Measurements from ENCODE around the gene SLC9A8. TPM values are rescaled to one million over a fixed set of nuclear protein-coding genes. Genes with fewer than 3 reads are reported as not detected.

The SLC9A8 gene
- total RNA-seq, 1 donor from 2014 or later, result 4.1 TPM

DNA sequence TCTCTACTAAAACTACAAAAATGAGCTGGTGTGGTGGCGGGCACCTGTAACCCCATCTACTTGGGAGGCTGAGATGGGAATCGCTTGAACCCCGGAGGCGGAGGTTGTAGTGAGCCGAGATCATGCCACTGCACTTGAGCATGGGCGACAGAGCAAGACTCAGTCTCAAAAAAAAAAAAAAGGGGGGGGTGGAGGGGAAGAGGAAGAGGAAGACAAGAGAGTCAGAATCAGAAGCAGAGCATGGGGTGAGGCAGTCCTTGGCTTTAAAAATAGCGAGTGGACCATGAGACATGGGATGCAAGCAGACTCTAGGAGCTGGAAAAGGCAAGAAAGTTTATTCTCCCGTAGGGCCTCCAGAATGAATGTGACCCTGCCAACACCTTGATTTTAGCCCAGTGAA lies 3.9 kb upstream of the SLC9A8 start:
- H3K4me1 Mint-ChIP-seq, result peaks cover 20% of the 10 kb centered on the region
- no peaks in the 10 kb centered on the region for H3K36me3 ChIP-seq
- DNase-seq (ENCODE audit: low spot score), result no peak
- no peak overlapping the region for H3K4me3 ChIP-seq
- H3K79me2 ChIP-seq (ENCODE audit: low read depth), result peaks cover 8% of the 10 kb centered on the region
- no peaks in the 10 kb centered on the region for H4K20me1 ChIP-seq (ENCODE audit: low read depth)
- H3K4me3 Mint-ChIP-seq, result no peak overlapping the region
- H3K27me3 Mint-ChIP-seq (ENCODE audit: insufficient read depth, low read depth), result peaks cover 9% of the 10 kb centered on the region
- no peak overlapping the region for H3K27ac Mint-ChIP-seq
- H3K27ac ChIP-seq, result no peak overlapping the region
- no peaks in the 10 kb centered on the region for H3K27me3 ChIP-seq
- no peaks in the 10 kb centered on the region for H3K36me3 Mint-ChIP-seq
- peaks cover 5% of the 10 kb centered on the region for H3K4me1 ChIP-seq
- H3F3A ChIP-seq (ENCODE audit: low read depth), result peaks cover 10% of the 10 kb centered on the region
- no peaks in the 10 kb centered on the region for H3K9me3 ChIP-seq (ENCODE audit: low read depth)
- TF ChIP-seq EZH2 (IDR thresholded peaks at IDR 0.05) (no peak), EZH2phosphoT487 (IDR thresholded peaks at IDR 0.05) (no peak)
- TF ChIP-seq, protein P1, sequence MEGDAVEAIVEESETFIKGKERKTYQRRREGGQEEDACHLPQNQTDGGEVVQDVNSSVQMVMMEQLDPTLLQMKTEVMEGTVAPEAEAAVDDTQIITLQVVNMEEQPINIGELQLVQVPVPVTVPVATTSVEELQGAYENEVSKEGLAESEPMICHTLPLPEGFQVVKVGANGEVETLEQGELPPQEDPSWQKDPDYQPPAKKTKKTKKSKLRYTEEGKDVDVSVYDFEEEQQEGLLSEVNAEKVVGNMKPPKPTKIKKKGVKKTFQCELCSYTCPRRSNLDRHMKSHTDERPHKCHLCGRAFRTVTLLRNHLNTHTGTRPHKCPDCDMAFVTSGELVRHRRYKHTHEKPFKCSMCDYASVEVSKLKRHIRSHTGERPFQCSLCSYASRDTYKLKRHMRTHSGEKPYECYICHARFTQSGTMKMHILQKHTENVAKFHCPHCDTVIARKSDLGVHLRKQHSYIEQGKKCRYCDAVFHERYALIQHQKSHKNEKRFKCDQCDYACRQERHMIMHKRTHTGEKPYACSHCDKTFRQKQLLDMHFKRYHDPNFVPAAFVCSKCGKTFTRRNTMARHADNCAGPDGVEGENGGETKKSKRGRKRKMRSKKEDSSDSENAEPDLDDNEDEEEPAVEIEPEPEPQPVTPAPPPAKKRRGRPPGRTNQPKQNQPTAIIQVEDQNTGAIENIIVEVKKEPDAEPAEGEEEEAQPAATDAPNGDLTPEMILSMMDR (IDR thresholded peaks at IDR 0.05), result no peak
- no peak overlapping the region for H2AFZ ChIP-seq (replicated peaks)
- no peak overlapping the region for H3K4me2 ChIP-seq
- no peaks in the 10 kb centered on the region for H3K9me3 Mint-ChIP-seq
- no peak overlapping the region for H3K9ac ChIP-seq

DNA sequence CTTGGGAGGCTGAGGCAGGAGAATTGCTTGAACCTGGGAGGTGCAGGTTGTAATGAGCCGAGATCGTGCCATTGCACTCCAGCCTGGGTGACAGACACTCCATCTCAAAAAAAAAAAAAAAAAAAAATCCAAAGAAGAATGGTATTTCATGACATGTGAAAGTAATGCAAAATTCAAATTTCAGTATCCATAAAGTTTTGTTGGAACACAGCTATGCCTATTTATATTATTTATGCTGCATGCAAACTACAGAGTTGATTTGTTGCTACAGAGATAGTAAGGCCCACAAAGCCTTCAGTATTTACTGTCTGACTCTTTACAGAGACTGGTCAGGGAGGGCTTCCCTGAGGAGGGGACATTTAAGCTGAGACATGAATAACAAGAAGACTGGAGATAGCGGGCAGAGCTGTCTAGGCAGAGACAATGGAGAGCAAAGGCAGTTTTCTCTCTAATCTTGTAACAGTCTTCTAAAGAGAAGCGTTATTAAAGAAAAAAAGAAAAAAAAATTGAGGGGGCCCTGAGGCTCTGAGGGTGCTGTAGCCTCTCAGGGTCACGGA lies 2.7 kb upstream of the SLC9A8 start:
- no peaks in the 10 kb centered on the region for H3K36me3 Mint-ChIP-seq
- peaks cover 10% of the 10 kb centered on the region for H3K79me2 ChIP-seq (ENCODE audit: low read depth)
- peaks cover 9% of the 10 kb centered on the region for H3K27me3 Mint-ChIP-seq (ENCODE audit: insufficient read depth, low read depth)
- H3K9me3 ChIP-seq (ENCODE audit: low read depth), result no peaks in the 10 kb centered on the region
- no peak overlapping the region for H3K27ac Mint-ChIP-seq
- peaks cover 23% of the 10 kb centered on the region for H3K4me1 Mint-ChIP-seq
- no peak overlapping the region for H3K27ac ChIP-seq
- no peaks in the 10 kb centered on the region for H4K20me1 ChIP-seq (ENCODE audit: low read depth)
- no peak overlapping the region for H3K4me3 Mint-ChIP-seq
- no peaks in the 10 kb centered on the region for H3K9me3 Mint-ChIP-seq
- no peaks in the 10 kb centered on the region for H3K36me3 ChIP-seq
- DNase-seq (ENCODE audit: low spot score), result no peak
- no peak overlapping the region for H3K9ac ChIP-seq
- no peak overlapping the region for H3K4me2 ChIP-seq
- TF ChIP-seq EZH2 (IDR thresholded peaks at IDR 0.05), result no peak
- no peak overlapping the region for H3K4me3 ChIP-seq
- H3F3A ChIP-seq (ENCODE audit: low read depth), result peaks cover 17% of the 10 kb centered on the region
- H2AFZ ChIP-seq (replicated peaks), result no peak overlapping the region
- peaks cover 5% of the 10 kb centered on the region for H3K4me1 ChIP-seq
- H3K27me3 ChIP-seq, result no peaks in the 10 kb centered on the region

DNA sequence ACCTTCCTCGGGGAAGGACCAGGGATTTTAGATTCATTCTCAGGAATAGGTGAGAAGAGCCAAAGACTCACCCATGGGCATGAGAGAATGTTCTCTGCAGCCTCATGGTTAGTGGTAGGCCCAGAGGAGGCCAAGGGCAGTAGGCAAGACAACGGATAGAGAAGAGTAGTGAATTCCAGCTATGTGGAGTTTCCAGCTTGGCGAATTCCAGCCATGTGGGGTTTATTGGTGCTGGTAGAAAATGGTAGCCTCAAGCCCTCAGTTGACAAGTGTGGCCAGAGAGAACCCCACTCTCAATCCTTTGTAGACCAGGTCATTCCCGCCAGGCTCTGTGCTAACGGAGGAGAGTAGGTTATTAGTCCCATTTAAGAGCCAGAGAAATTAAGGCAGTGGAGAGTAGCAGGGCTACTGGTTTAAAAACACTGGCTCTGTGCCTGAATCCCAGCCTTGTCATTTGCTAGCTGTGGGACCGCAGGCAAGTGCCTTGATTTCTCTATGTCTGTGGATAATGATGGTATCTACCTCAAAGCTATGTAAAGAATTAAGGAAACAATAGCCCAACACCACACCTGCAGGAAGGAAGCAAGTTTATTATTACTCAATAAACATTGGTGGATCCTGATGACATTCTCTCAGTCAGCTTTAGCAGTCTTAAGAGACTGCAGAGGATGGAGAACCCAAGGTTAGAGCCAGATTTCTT lies 2.0 kb upstream of the SLC9A8 start:
- Histone ChIP-seq H3K4me3 (no peak overlapping the region), H3K36me3 (no peaks in the 10 kb centered on the region), H3K27me3 (no peaks in the 10 kb centered on the region), H3K4me2 (no peak overlapping the region), H3K9me3 (ENCODE audit: low read depth) (no peaks in the 10 kb centered on the region), H3K27ac (no peak overlapping the region), H2AFZ (replicated peaks) (no peak overlapping the region), H3F3A (ENCODE audit: low read depth) (peaks cover 17% of the 10 kb centered on the region), H3K9ac (no peak overlapping the region), H4K20me1 (ENCODE audit: low read depth) (no peaks in the 10 kb centered on the region), H3K79me2 (ENCODE audit: low read depth) (peaks cover 10% of the 10 kb centered on the region), H3K4me1 (peaks cover 5% of the 10 kb centered on the region)
- Mint-ChIP-seq H3K9me3 (no peaks in the 10 kb centered on the region), H3K36me3 (no peaks in the 10 kb centered on the region), H3K4me3 (no peak overlapping the region), H3K27ac (no peak overlapping the region), H3K4me1 (peaks cover 23% of the 10 kb centered on the region), H3K27me3 (ENCODE audit: insufficient read depth, low read depth) (peaks cover 7% of the 10 kb centered on the region)
- DNase-seq (ENCODE audit: low spot score), result no peak
- TF ChIP-seq, protein P1 (IDR thresholded peaks at IDR 0.05), result no peak
- TF ChIP-seq EZH2 (IDR thresholded peaks at IDR 0.05), result no peak
- no peak for TF ChIP-seq EZH2phosphoT487 (IDR thresholded peaks at IDR 0.05)
